NCI-H1105 treated with DMSO at 0.1 percent for 48 hours (cell line): Measurements from ENCODE around the gene ICA1L.

Source experiments
- DNase-seq: peaks from one replicate; lab custom pipeline; 2025; lab: John Stamatoyannopoulos, UW

ICA1L gene

GRCh38 chr2:202743613-202744012 is 128.0 kb downstream of the ICA1L start:
- DNase-seq: no peak

GRCh38 chr2:202736826-202737225 is 134.7 kb downstream of the ICA1L start:
- no peak for DNase-seq

GRCh38 chr2:202726070-202726469 is 145.5 kb downstream of the ICA1L start:
- DNase-seq: no peak

- DNase-seq: no peak
Observed at GRCh38 chr2:202723746-202724145, 147.8 kb downstream of the ICA1L start.
